Endodermal cell (in vitro differentiated cells): ENCODE results near the gene SRGAP3. TPM values are rescaled to one million over a fixed set of nuclear protein-coding genes. Genes with fewer than 3 reads are reported as not detected.

Experiments
- DNase-seq: peaks from one replicate; pipeline ENCODE4 v3.0.0-alpha.2; 2017
- H3K27ac ChIP-seq: 2 replicates; pipeline ENCODE4 v1.5.1; 2013; ENCODE audit warnings: mild to moderate bottlenecking, low read depth, low read length, moderate library complexity
- H3K27me3 ChIP-seq: 2 replicates; pipeline ENCODE4 v1.6.1; 2013; ENCODE audit warnings: mild to moderate bottlenecking, low read length, moderate library complexity; ENCODE audit not compliant: insufficient read depth, control insufficient read depth, poor library complexity, severe bottlenecking
- H3K36me3 ChIP-seq: 2 replicates; pipeline ENCODE4 v1.7.0; 2013; ENCODE audit warnings: mild to moderate bottlenecking, low read length, moderate library complexity; ENCODE audit not compliant: control insufficient read depth, insufficient read depth
- H3K4me1 ChIP-seq: one replicate; pipeline ENCODE4 v1.7.0; 2013; ENCODE audit warnings: low read length; ENCODE audit not compliant: control insufficient read depth, insufficient read depth
- H3K4me3 ChIP-seq: 2 replicates; pipeline ENCODE4 v1.5.1; 2013; ENCODE audit warnings: mild to moderate bottlenecking, low read length, moderate library complexity
- H3K9ac ChIP-seq: 2 replicates; pipeline ENCODE4 v1.6.1; 2013; ENCODE audit warnings: mild to moderate bottlenecking, low read length, moderate library complexity; ENCODE audit not compliant: poor library complexity, severe bottlenecking; ENCODE audit errors: extremely low read depth
- H3K9me3 ChIP-seq: 2 replicates; pipeline ENCODE4 v1.6.1; 2013; ENCODE audit warnings: mild to moderate bottlenecking, low read length, moderate library complexity; ENCODE audit not compliant: control insufficient read depth
- H3K27ac Mint-ChIP-seq: 2 replicates; pipeline ENCODE4 v1.8.0; 2020; ENCODE audit warnings: mixed read lengths
- H3K27me3 Mint-ChIP-seq: 2 replicates; pipeline ENCODE4 v1.8.0; 2021; ENCODE audit warnings: mild to moderate bottlenecking, mixed read lengths; ENCODE audit not compliant: insufficient read depth
- H3K36me3 Mint-ChIP-seq: 2 replicates; pipeline ENCODE4 v1.8.0; 2020; ENCODE audit warnings: low read depth, mixed read lengths
- H3K4me1 Mint-ChIP-seq: 2 replicates; pipeline ENCODE4 v1.8.0; 2020; ENCODE audit warnings: mixed read lengths
- H3K4me3 Mint-ChIP-seq: 2 replicates; pipeline ENCODE4 v1.8.0; 2020; ENCODE audit warnings: mild to moderate bottlenecking, moderate library complexity, mixed read lengths
- H3K9me3 Mint-ChIP-seq: 2 replicates; pipeline ENCODE4 v1.8.0; 2020; ENCODE audit warnings: mild to moderate bottlenecking, mixed read lengths
- CTCF ChIP-seq: fragments of 200-600 bp; sonication (generic); conservative IDR thresholded peaks from 2 replicates; pipeline ENCODE4 v1.5.0; 2021; ENCODE audit warnings: antibody characterized with exemption, mild to moderate bottlenecking
- WGBS, 2 experiments: methylation state at CpG; one replicate each; pipeline versions ENCODE4 v1.1.5 to v1.1.7; 2013; ENCODE audit warnings: missing lambda C conversion rate in 2 of 2, mixed read lengths in 1 of 2; ENCODE audit not compliant: insufficient coverage in 1 of 2, insufficient read length in 1 of 2; 5-methylcytosine and 5-hydroxymethylcytosine counted together
- total RNA-seq, 2 donors: library from RNA; stranded (reverse); fragmentation: NEBNext Ultra II Directional in 1 of 2; extraction: Animal tissue kit (Norgen Biotek cat#: 25700) in 1 of 2; gene quantifications; 2 replicates in 1 of 2; 3 replicates in 1 of 2; pipeline ENCODE4 v1.2.1, GENCODE V29; 2021

SRGAP3 gene
- total RNA-seq, 2 donors from 2014 or later = 5.0 to 8.1 TPM

- Mint-ChIP-seq H3K9me3 (no peaks in the 10 kb centered on the region), H3K27me3 (no peaks in the 10 kb centered on the region), H3K4me3 (no peak overlapping the region), H3K36me3 (no peaks in the 10 kb centered on the region), H3K27ac (no peak overlapping the region), H3K4me1 (peaks cover 24% of the 10 kb centered on the region)
- TF ChIP-seq CTCF = no peak
- Histone ChIP-seq H3K4me3 (no peak overlapping the region), H3K36me3 (no peaks in the 10 kb centered on the region), H3K4me1 (peaks cover 22% of the 10 kb centered on the region), H3K27ac (no peak overlapping the region), H3K27me3 (no peaks in the 10 kb centered on the region), H3K9ac (no peak overlapping the region), H3K9me3 (no peaks in the 10 kb centered on the region)
- WGBS, 2 experiments = 88 to 100% methylated on average over 1 to 2 of the region's 2 CpGs
- no peak for DNase-seq
Measured at GRCh38 chr3:9167222-9167621, 82.2 kb downstream of the SRGAP3 start.

GRCh38 chr3:9165421-9165820 lies 84.0 kb downstream of the SRGAP3 start:
- no peak overlapping the region for H3K27ac ChIP-seq
- H3K36me3 ChIP-seq = no peaks in the 10 kb centered on the region
- TF ChIP-seq CTCF = no peak
- Mint-ChIP-seq H3K36me3 (no peaks in the 10 kb centered on the region), H3K27ac (no peak overlapping the region), H3K9me3 (no peaks in the 10 kb centered on the region), H3K27me3 (no peaks in the 10 kb centered on the region), H3K4me3 (no peak overlapping the region), H3K4me1 (peaks cover 27% of the 10 kb centered on the region)
- no peak for DNase-seq
- no peak overlapping the region for H3K9ac ChIP-seq
- H3K4me3 ChIP-seq = no peak overlapping the region
- no peaks in the 10 kb centered on the region for H3K27me3 ChIP-seq
- no peaks in the 10 kb centered on the region for H3K9me3 ChIP-seq
- peaks cover 23% of the 10 kb centered on the region for H3K4me1 ChIP-seq
- WGBS, 2 experiments = 93 to 97% methylated on average over 4 to 5 of the region's 5 CpGs

- WGBS, 2 experiments = 87 to 88% methylated on average over 11 to 12 of the region's 12 CpGs
- H3K4me1 Mint-ChIP-seq = peaks cover 29% of the 10 kb centered on the region
- no peak overlapping the region for H3K27ac ChIP-seq
Measured at GRCh38 chr3:9163289-9163688, 86.2 kb downstream of the SRGAP3 start.

More at GRCh38 chr3:9163289-9163688, 86.2 kb downstream of the SRGAP3 start:
- Mint-ChIP-seq H3K9me3 (no peaks in the 10 kb centered on the region), H3K36me3 (no peaks in the 10 kb centered on the region), H3K4me3 (no peak overlapping the region), H3K27ac (no peak overlapping the region), H3K27me3 (no peaks in the 10 kb centered on the region)
- Histone ChIP-seq H3K9me3 (no peaks in the 10 kb centered on the region), H3K4me3 (no peak overlapping the region), H3K36me3 (no peaks in the 10 kb centered on the region), H3K27me3 (no peaks in the 10 kb centered on the region), H3K4me1 (peaks cover 15% of the 10 kb centered on the region), H3K9ac (no peak overlapping the region)
- no peak for DNase-seq
- TF ChIP-seq CTCF = no peak
